ENCODE data around the gene TNK2.

GRCh38 chr3:195854628-195855294 is 53.6 kb downstream of the TNK2 start:
- TF ChIP-seq CTCF (IDR thresholded peaks at IDR 0.05) (no peak), POLR2A (IDR thresholded peaks at IDR 0.05) (no peak)

Measured in esophagus squamous epithelium (tissue), 4 donors.